Neuronal stem cell (in vitro differentiated cells): ENCODE measurements around the gene CLTA.

Source experiments
- DNase-seq: peaks from one replicate; pipeline ENCODE4 v3.0.0-alpha.2; 2013; ENCODE audit warnings: low spot score
- H2AFZ ChIP-seq: one replicate; pipeline ENCODE4 v1.6.1; 2013; ENCODE audit warnings: mild to moderate bottlenecking, low read length, inconsistent platforms
- H2AK5ac ChIP-seq: 2 replicates; pipeline ENCODE4 v1.6.1; 2013; ENCODE audit warnings: low read depth, mild to moderate bottlenecking, inconsistent platforms, low read length, moderate library complexity, mixed read lengths
- H2BK120ac ChIP-seq: 2 replicates; pipeline ENCODE4 v1.6.1; 2013; ENCODE audit warnings: low read depth, mild to moderate bottlenecking, inconsistent platforms, low read length, moderate library complexity, mixed read lengths
- H2BK12ac ChIP-seq: one replicate; pipeline ENCODE4 v1.6.1; 2013; ENCODE audit warnings: low read length, inconsistent platforms
- H2BK15ac ChIP-seq: 2 replicates; pipeline ENCODE4 v1.6.1; 2013; ENCODE audit warnings: mild to moderate bottlenecking, low read length, inconsistent platforms, mixed read lengths
- H2BK5ac ChIP-seq: one replicate; pipeline ENCODE4 v1.6.1; 2013; ENCODE audit warnings: inconsistent platforms, mild to moderate bottlenecking, low read length, moderate library complexity
- H3K14ac ChIP-seq: one replicate; pipeline ENCODE4 v1.6.1; 2013; ENCODE audit warnings: low read length, inconsistent platforms
- H3K18ac ChIP-seq: 2 replicates; pipeline ENCODE4 v1.6.1; 2013; ENCODE audit warnings: low read length, inconsistent platforms
- H3K23ac ChIP-seq: 2 replicates; pipeline ENCODE4 v1.6.1; 2013; ENCODE audit warnings: low read depth, mild to moderate bottlenecking, mixed read lengths, low read length, inconsistent platforms; ENCODE audit not compliant: poor library complexity
- H3K27ac ChIP-seq: replicated peaks from 3 replicates; pipeline ENCODE4 v1.5.1; 2013; ENCODE audit warnings: low read length, inconsistent platforms
- H3K27me3 ChIP-seq, 3 experiments: 2 replicates each; pipeline ENCODE4 v1.6.1; 2013; ENCODE audit warnings: low read length in 3 of 3, mild to moderate bottlenecking in 2 of 3, inconsistent platforms in 1 of 3, low read depth in 1 of 3, mixed read lengths in 1 of 3, moderate library complexity in 1 of 3; ENCODE audit not compliant: control insufficient read depth in 3 of 3, insufficient read depth in 3 of 3
- H3K36me3 ChIP-seq, 2 donors: replicated peaks in 1 of 2; 2 replicates each; pipeline ENCODE4 v1.6.1; 2013; ENCODE audit warnings: low read length in 2 of 2; ENCODE audit not compliant: control insufficient read depth in 2 of 2, insufficient read depth in 2 of 2
- H3K4ac ChIP-seq: 2 replicates; pipeline ENCODE4 v1.6.1; 2013; ENCODE audit warnings: inconsistent platforms, mild to moderate bottlenecking, low read length, moderate library complexity
- H3K4me1 ChIP-seq, 2 donors: 1 replicate in 1 of 2; 2 replicates in 1 of 2; pipeline ENCODE4 v1.6.1; 2013; ENCODE audit warnings: low read length in 2 of 2, low read depth in 1 of 2; ENCODE audit not compliant: control insufficient read depth in 2 of 2, insufficient read depth in 1 of 2
- H3K4me2 ChIP-seq: one replicate; pipeline ENCODE4 v1.6.1; 2013; ENCODE audit warnings: mild to moderate bottlenecking, low read length, inconsistent platforms; ENCODE audit not compliant: insufficient read depth, poor library complexity, severe bottlenecking
- H3K4me3 ChIP-seq, 2 donors: 2 replicates each; pipeline ENCODE4 v1.5.1; 2013; ENCODE audit warnings: low read length in 2 of 2, mild to moderate bottlenecking in 2 of 2, inconsistent platforms in 1 of 2, moderate library complexity in 1 of 2
- H3K79me1 ChIP-seq: one replicate; pipeline ENCODE4 v1.6.1; 2013; ENCODE audit warnings: low read depth, mild to moderate bottlenecking, inconsistent platforms, low read length, moderate library complexity
- H3K9ac ChIP-seq: one replicate; pipeline ENCODE4 v1.6.1; 2013; ENCODE audit warnings: mild to moderate bottlenecking, low read depth, low read length, inconsistent platforms; ENCODE audit not compliant: poor library complexity
- H3K9me3 ChIP-seq, 2 donors: replicated peaks in 1 of 2; 2 replicates each; pipeline versions ENCODE3 to v1.6.1; 2013; ENCODE audit warnings: low read length in 2 of 2, mild to moderate bottlenecking in 2 of 2, inconsistent platforms in 1 of 2, low read depth in 1 of 2, mixed read lengths in 1 of 2, moderate library complexity in 1 of 2; ENCODE audit not compliant: control insufficient read depth in 2 of 2, insufficient read depth in 1 of 2
- H4K8ac ChIP-seq: one replicate; pipeline ENCODE4 v1.6.1; 2013; ENCODE audit warnings: low read depth, mild to moderate bottlenecking, inconsistent platforms, low read length, moderate library complexity
- H4K91ac ChIP-seq: one replicate; pipeline ENCODE4 v1.6.1; 2013; ENCODE audit warnings: low read length, low read depth, mild to moderate bottlenecking, inconsistent platforms; ENCODE audit not compliant: poor library complexity
- WGBS, 2 donors: extraction: QIAGEN DNeasy Blood & Tissue Kit; methylation state at CpG; one replicate each; pipeline ENCODE4 v1.1.7; 2013; ENCODE audit warnings: missing lambda C conversion rate in 2 of 2, mixed read lengths in 1 of 2; ENCODE audit not compliant: insufficient read length in 2 of 2, insufficient replicate concordance in 1 of 2; ENCODE audit errors: extremely low coverage in 2 of 2; 5-methylcytosine and 5-hydroxymethylcytosine counted together

CLTA gene

DNA sequence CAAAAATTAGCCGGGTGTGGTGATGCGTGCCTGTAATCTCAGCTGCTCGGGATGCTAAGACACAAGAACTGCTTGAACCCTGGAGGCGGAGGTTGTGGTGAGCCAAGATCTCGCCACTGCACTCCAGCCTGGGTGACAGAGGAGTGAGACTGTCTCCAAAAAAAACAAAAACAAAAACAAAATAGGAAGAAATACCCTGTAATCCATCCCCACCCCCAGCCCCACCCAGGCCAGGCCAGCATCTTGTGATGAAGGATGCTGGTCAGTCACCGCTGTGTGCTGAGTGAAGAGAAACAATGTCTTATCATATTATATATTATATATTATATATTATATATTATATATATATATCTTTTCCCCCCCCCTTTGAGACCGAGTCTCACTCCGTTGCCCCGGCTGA, 37.0 kb upstream of the CLTA start:
- Histone ChIP-seq H3K4me2 (no peak overlapping the region), H3K23ac (no peak overlapping the region), H3K14ac (no peak overlapping the region), H4K91ac (no peak overlapping the region), H2AFZ (no peak overlapping the region), H3K27me3 (no peaks in the 10 kb centered on the region), H2AK5ac (no peak overlapping the region), H3K18ac (no peak overlapping the region), H3K4me3 (no peak overlapping the region), H3K4me1 (peaks cover 6 to 9% of the 10 kb centered on the region in 2 donors), H2BK5ac (no peak overlapping the region), H3K4ac (no peak overlapping the region), H4K8ac (no peak overlapping the region), H3K9me3 (peaks cover 5 to 14% of the 10 kb centered on the region in 2 donors), H3K79me1 (no peaks in the 10 kb centered on the region), H2BK15ac (no peak overlapping the region), H2BK120ac (no peak overlapping the region), H2BK12ac (no peak overlapping the region), H3K36me3 (peaks cover 3 to 4% of the 10 kb centered on the region in 2 donors), H3K27ac (no peak overlapping the region), H3K9ac (no peak overlapping the region)
- no peak for DNase-seq
- no CpG with 5 or more reads among the region's 9 CpGs for WGBS, 2 donors

DNA sequence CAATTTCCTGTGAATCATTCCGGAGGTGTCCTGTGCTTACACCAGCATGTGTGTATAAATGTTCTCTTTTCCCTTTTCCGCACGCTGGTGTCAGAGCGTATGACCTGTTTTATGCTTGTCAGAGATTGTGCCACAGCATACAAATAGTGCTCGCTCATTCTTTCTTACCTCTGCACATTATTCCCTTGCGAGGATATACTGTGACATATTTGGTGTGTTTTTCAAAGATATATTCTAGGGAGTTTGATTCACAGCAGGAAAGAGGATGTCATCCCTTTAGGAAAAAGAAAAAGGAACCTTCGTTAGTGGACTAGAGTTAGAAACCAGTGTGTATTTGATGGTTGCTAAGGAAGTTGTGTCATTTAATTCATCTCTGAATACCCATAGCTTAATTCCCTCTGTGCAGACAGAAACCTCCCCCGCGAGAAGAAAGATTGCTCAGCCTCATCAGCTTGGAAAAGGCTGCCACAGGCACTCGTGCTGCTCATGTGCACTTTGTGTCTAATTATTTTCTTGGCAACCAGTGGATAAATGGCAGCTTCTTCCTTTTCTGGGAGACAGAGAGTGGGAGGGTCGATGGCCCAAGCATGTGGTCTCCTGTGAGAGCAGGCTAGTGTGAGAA, 36.3 kb upstream of the CLTA start:
- H2AFZ ChIP-seq = peak overlapping the region; percentile 88
- H3K4me2 ChIP-seq = no peak overlapping the region
- H3K27ac ChIP-seq = peak overlapping the region; percentile 80
- no peak overlapping the region for H3K18ac ChIP-seq
- no peak overlapping the region for H2BK15ac ChIP-seq
- no peak overlapping the region for H2BK120ac ChIP-seq
- no peak overlapping the region for H3K14ac ChIP-seq
- H3K4me1 ChIP-seq = peaks cover 6 to 9% of the 10 kb centered on the region in 2 donors
- H3K9me3 ChIP-seq = peaks cover 5 to 14% of the 10 kb centered on the region in 2 donors
- peak overlapping the region in 1 of 2 donors; percentile 1 for H3K4me3 ChIP-seq
- WGBS, 2 donors = no CpG with 5 or more reads among the region's 11 CpGs
- no peak overlapping the region for H4K8ac ChIP-seq
- DNase-seq = no peak
- H2BK5ac ChIP-seq = no peak overlapping the region
- no peak overlapping the region for H2AK5ac ChIP-seq
- no peak overlapping the region for H3K23ac ChIP-seq
- H3K4ac ChIP-seq = no peak overlapping the region
- no peak overlapping the region for H4K91ac ChIP-seq
- no peaks in the 10 kb centered on the region for H3K27me3 ChIP-seq
- H2BK12ac ChIP-seq = no peak overlapping the region
- H3K79me1 ChIP-seq = no peaks in the 10 kb centered on the region
- peaks cover 3 to 4% of the 10 kb centered on the region in 2 donors for H3K36me3 ChIP-seq
- H3K9ac ChIP-seq = no peak overlapping the region

DNA sequence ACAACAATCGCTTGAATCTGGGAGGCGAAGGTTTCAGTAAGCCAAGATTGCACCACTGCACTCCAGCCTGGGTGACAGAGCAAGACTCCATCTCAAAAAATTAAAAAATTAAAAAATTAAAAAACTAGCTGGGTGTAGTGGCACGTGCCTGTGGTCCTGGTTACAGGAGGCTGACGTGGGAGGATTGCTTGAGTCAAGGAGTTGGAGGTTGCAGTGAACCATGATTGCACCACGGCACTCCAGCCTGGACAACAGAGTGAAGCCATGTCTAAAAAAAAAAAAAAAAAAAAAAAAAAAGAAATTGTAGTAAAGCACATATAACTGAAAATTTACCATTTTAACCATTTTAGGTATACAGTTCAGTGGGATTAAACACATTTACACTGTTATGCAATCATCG, 34.6 kb upstream of the CLTA start:
- DNase-seq = no peak
- H2AFZ ChIP-seq = no peak overlapping the region
- no peak overlapping the region for H2BK15ac ChIP-seq
- H3K23ac ChIP-seq = no peak overlapping the region
- no peak overlapping the region for H3K4ac ChIP-seq
- H3K4me1 ChIP-seq = peaks cover 8 to 9% of the 10 kb centered on the region in 2 donors
- peaks cover 5 to 14% of the 10 kb centered on the region in 2 donors for H3K9me3 ChIP-seq
- no peak overlapping the region for H3K4me2 ChIP-seq
- no peak overlapping the region for H2AK5ac ChIP-seq
- WGBS, 2 donors = no CpG with 5 or more reads among the region's 6 CpGs
- H3K79me1 ChIP-seq = no peaks in the 10 kb centered on the region
- H3K4me3 ChIP-seq = no peak overlapping the region
- H4K91ac ChIP-seq = no peak overlapping the region
- H3K27me3 ChIP-seq = no peaks in the 10 kb centered on the region
- no peak overlapping the region for H4K8ac ChIP-seq
- no peak overlapping the region for H2BK12ac ChIP-seq
- no peak overlapping the region for H3K14ac ChIP-seq
- H3K36me3 ChIP-seq = peaks cover 2 to 3% of the 10 kb centered on the region in 2 donors
- H3K18ac ChIP-seq = no peak overlapping the region
- no peak overlapping the region for H2BK5ac ChIP-seq
- no peak overlapping the region for H2BK120ac ChIP-seq
- no peak overlapping the region for H3K9ac ChIP-seq
- H3K27ac ChIP-seq = no peak overlapping the region

DNA sequence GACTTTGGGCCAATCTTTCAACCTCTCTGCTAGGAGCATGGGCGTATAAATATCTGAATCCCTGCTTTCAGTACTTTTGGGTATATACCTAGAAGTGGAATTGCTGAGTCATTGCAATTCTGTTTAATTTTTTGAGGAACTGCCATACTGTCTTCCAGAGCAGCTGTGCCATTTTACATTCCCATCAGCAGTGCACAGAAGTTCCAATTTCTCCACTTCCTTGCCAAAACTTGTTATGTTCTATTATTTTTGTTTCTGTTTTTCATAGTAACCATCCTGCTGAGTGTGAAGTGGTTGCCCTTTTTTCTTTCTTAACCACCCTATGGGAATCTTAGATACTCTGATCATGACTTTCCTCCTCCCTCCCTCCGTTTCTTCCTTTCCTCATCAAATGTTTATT, 32.6 kb upstream of the CLTA start:
- Histone ChIP-seq H3K9ac (no peak overlapping the region), H4K8ac (no peak overlapping the region), H2BK5ac (no peak overlapping the region), H2BK120ac (no peak overlapping the region), H2AK5ac (no peak overlapping the region), H3K79me1 (no peaks in the 10 kb centered on the region), H4K91ac (no peak overlapping the region), H3K4me1 (peaks cover 15 to 21% of the 10 kb centered on the region in 2 donors), H3K4ac (no peak overlapping the region), H3K23ac (no peak overlapping the region), H3K18ac (no peak overlapping the region), H3K27me3 (no peaks in the 10 kb centered on the region), H2AFZ (no peak overlapping the region), H3K36me3 (peaks cover 2 to 3% of the 10 kb centered on the region in 2 donors), H3K4me3 (no peak overlapping the region), H2BK12ac (no peak overlapping the region), H3K27ac (no peak overlapping the region), H3K4me2 (no peak overlapping the region), H2BK15ac (no peak overlapping the region), H3K9me3 (peaks cover 5 to 14% of the 10 kb centered on the region in 2 donors), H3K14ac (no peak overlapping the region)
- no CpG with 5 or more reads among the region's 2 CpGs for WGBS, 2 donors
- DNase-seq = no peak
